Smooth muscle cell (in vitro differentiated cells): ENCODE data around the gene CISTR. TPM values are rescaled to one million over a fixed set of nuclear protein-coding genes. Genes with fewer than 3 reads are reported as not detected.

ENCODE experiments used
- DNase-seq: peaks from one replicate; lab custom pipeline; 2025; ENCODE audit not compliant: unreplicated experiment; lab: John Stamatoyannopoulos, UW
- H2AFZ ChIP-seq: fragments of 200-600 bp; sonication (generic); 2 replicates; pipeline ENCODE4 v1.6.0; 2016; ENCODE audit warnings: antibody characterized with exemption, low read depth, mild to moderate bottlenecking
- H3F3A ChIP-seq: fragments of 200-600 bp; sonication (generic); 2 replicates; pipeline ENCODE4 v1.6.0; 2017; ENCODE audit warnings: antibody characterized with exemption, low read depth
- H3K27ac ChIP-seq: fragments of 200-600 bp; sonication (generic); 2 replicates; pipeline ENCODE4 v1.5.1; 2016; ENCODE audit warnings: low read depth, mild to moderate bottlenecking
- H3K27me3 ChIP-seq: fragments of 200-600 bp; sonication (generic); 2 replicates; pipeline ENCODE4 v1.6.1; 2016; ENCODE audit warnings: low read depth, mild to moderate bottlenecking
- H3K36me3 ChIP-seq: fragments of 200-600 bp; sonication (generic); 2 replicates; pipeline ENCODE4 v1.5.1; 2016; ENCODE audit warnings: low read depth
- H3K4me1 ChIP-seq: fragments of 200-600 bp; sonication (generic); 2 replicates; pipeline ENCODE4 v1.5.1; 2016; ENCODE audit warnings: low read depth
- H3K4me2 ChIP-seq: fragments of 200-600 bp; sonication (generic); 2 replicates; pipeline ENCODE4 v1.6.0; 2016; ENCODE audit warnings: mild to moderate bottlenecking
- H3K4me3 ChIP-seq: fragments of 200-600 bp; sonication (generic); 2 replicates; pipeline ENCODE4 v1.5.1; 2016; ENCODE audit warnings: mild to moderate bottlenecking
- H3K79me2 ChIP-seq: fragments of 200-600 bp; sonication (generic); 2 replicates; pipeline ENCODE4 v1.6.0; 2016; ENCODE audit warnings: low read depth, mild to moderate bottlenecking
- H3K9ac ChIP-seq: fragments of 200-600 bp; sonication (generic); 2 replicates; pipeline ENCODE4 v1.6.0; 2016; ENCODE audit warnings: low read depth
- H3K9me3 ChIP-seq: fragments of 200-600 bp; sonication (generic); replicated peaks from 2 replicates; pipeline ENCODE4 v1.5.1; 2016; ENCODE audit warnings: low read depth
- H4K20me1 ChIP-seq: fragments of 200-600 bp; sonication (generic); 2 replicates; pipeline ENCODE4 v1.6.0; 2016; ENCODE audit warnings: low read depth
- CTCF ChIP-seq: fragments of 200-600 bp; sonication (generic); IDR thresholded peaks from 2 replicates; pipeline ENCODE4 v1.5.1; 2017; ENCODE audit warnings: borderline replicate concordance, mild to moderate bottlenecking, antibody characterized with exemption; ENCODE audit not compliant: insufficient read depth, poor library complexity, severe bottlenecking
- WGBS: methylation state at CpG from one replicate; pipeline ENCODE4 v1.1.7; 2016; ENCODE audit warnings: low lambda C conversion rate; 5-methylcytosine and 5-hydroxymethylcytosine counted together
- polyA plus RNA-seq: library from polyadenylated mRNA; unstranded; fragments of >200 nt; fragmentation: Nextera tagmentation; extraction: Ambion mirVana; gene quantifications from 2 replicates; pipeline ENCODE4 v1.2.1, GENCODE V29; 2016
- total RNA-seq: library from RNA; depleted of rRNA; stranded (reverse); fragments of >200 nt; gene quantifications from 2 replicates; pipeline ENCODE4 v1.2.3, GENCODE V29; 2014

Gene CISTR
- total and polyA plus RNA-seq, 2 experiments from 2014 or later, result not detected

DNA sequence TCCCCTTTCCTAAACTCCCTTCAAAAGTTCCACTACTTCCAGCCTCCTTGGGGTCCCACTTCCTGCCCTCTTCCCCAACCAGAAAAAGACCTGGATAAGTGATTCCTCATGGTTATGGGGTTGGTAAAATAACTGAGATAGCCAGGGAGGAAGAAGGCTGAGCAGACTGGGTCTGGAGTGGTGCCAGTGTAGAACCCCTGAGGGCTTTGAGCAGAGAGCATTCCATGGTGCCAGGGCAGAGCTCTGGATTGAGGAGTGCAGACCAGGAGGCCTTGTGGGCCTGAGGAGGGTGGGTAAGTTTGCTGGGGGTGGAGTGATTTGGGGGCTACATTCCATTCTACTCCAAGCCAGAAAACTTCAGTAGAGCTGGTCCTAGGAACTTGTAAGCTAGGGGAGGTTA, 9.5 kb upstream of the CISTR start:
- no peak overlapping the region for H3K9ac ChIP-seq
- no peak overlapping the region for H2AFZ ChIP-seq

GRCh38 chr12:53759261-53759660, 7.5 kb upstream of the CISTR start:
- TF ChIP-seq CTCF, result no peak
- Histone ChIP-seq H3K9ac (no peak overlapping the region), H4K20me1 (no peaks in the 10 kb centered on the region), H3K36me3 (no peaks in the 10 kb centered on the region), H2AFZ (no peak overlapping the region), H3K4me3 (no peak overlapping the region), H3K9me3 (no peaks in the 10 kb centered on the region), H3K27me3 (peaks cover 84% of the 10 kb centered on the region), H3K4me1 (peaks cover 11% of the 10 kb centered on the region), H3K79me2 (no peaks in the 10 kb centered on the region), H3K27ac (no peak overlapping the region), H3F3A (no peaks in the 10 kb centered on the region), H3K4me2 (no peak overlapping the region)
- WGBS, result 90% methylated on average over 2 of the region's 2 CpGs
- no peak for DNase-seq

More for the DNA sequence above, 9.5 kb upstream of the CISTR start:
- Histone ChIP-seq H3F3A (no peaks in the 10 kb centered on the region), H3K4me3 (no peak overlapping the region), H3K4me1 (peaks cover 4% of the 10 kb centered on the region), H3K9me3 (no peaks in the 10 kb centered on the region), H3K79me2 (no peaks in the 10 kb centered on the region), H3K27ac (no peak overlapping the region), H3K4me2 (no peak overlapping the region), H3K36me3 (no peaks in the 10 kb centered on the region), H3K27me3 (peaks cover 89% of the 10 kb centered on the region), H4K20me1 (no peaks in the 10 kb centered on the region)
- no peak for DNase-seq
- TF ChIP-seq CTCF, result no peak

DNA sequence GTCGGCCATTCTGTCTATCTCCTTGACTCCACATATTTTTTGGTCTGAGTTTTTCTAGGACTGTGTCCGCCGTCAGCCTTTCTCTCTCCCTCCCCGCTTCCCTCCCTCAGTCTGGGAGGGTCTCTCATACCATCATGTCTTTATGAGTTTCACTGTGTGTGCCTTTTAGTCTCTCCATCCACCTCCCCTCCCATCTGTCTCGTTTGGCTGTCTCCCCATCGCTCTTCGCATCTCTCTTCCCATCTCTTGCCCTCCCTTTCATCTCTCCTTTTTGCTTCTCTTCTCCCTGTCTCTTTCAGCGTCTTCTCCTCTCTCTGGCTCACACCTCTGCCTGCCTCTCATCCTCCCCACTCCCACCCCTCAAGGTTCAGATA, 6.9 kb upstream of the CISTR start:
- Histone ChIP-seq H3K27ac (no peak overlapping the region), H3K79me2 (no peaks in the 10 kb centered on the region), H4K20me1 (no peaks in the 10 kb centered on the region), H3F3A (no peaks in the 10 kb centered on the region), H3K4me1 (peaks cover 11% of the 10 kb centered on the region), H3K9ac (no peak overlapping the region), H3K4me3 (no peak overlapping the region), H3K9me3 (no peaks in the 10 kb centered on the region), H3K36me3 (no peaks in the 10 kb centered on the region), H3K4me2 (no peak overlapping the region), H2AFZ (no peak overlapping the region), H3K27me3 (peaks cover 84% of the 10 kb centered on the region)
- 72% methylated on average over 8 of the region's 8 CpGs for WGBS
- TF ChIP-seq CTCF, result no peak
- no peak for DNase-seq

DNA sequence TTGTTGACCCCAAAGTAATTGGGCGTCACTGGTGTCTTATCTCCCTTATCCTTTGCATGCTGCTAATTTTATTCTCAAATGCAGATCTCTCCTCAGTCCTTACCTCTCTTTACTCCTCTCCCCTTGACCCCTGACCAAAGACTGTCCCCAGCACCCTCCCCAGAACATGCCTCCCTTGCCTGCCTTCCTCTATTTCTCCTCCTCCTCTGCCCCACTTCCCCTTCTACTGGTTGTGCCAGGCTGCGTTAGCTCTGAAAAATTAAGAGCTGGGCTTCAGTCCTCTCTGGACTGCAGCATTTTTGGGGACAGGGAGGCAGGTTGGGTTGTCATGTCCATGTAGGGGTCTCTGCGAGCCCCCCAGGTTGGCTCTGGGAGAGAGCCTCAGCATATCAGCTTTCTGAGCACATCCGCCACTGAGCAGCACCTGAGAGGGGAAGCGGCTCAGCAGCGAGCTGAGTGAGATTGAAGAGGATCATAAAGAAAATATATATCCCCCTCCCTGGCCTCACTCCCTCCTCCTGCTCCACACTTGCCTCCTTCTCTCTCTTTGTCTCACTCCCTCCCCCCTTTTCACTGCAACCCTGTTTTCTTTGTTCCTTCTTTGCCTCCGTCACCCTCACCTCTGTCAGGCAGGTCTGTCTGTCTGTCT, 6.4 kb upstream of the CISTR start:
- Histone ChIP-seq H3K36me3 (no peaks in the 10 kb centered on the region), H3K4me1 (peaks cover 11% of the 10 kb centered on the region), H4K20me1 (no peaks in the 10 kb centered on the region), H3K9ac (no peak overlapping the region), H3K27ac (no peak overlapping the region), H2AFZ (no peak overlapping the region), H3K79me2 (no peaks in the 10 kb centered on the region), H3K27me3 (peaks cover 84% of the 10 kb centered on the region), H3F3A (no peaks in the 10 kb centered on the region), H3K4me3 (no peak overlapping the region), H3K9me3 (no peaks in the 10 kb centered on the region), H3K4me2 (no peak overlapping the region)
- no peak for TF ChIP-seq CTCF
- WGBS, result 78% methylated on average over 7 of the region's 7 CpGs
- DNase-seq, result no peak
